Thyroid gland (tissue), 4 donors: Measurements from ENCODE around the gene PNLIPRP2. TPM values are rescaled to one million over a fixed set of nuclear protein-coding genes. Genes with fewer than 3 reads are reported as not detected.

Source experiments
- DNase-seq, 2 donors: peaks; one replicate each; pipeline ENCODE4 v3.0.0-alpha.2; 2019
- H3K27ac ChIP-seq, 3 donors: fragments of 200-600 bp; sonication (generic); 1 replicate in 2 of 3; 2 replicates in 1 of 3; pipeline ENCODE4 v1.5.1; 2016 to 2019; ENCODE audit warnings: mild to moderate bottlenecking in 1 of 3, moderate library complexity in 1 of 3
- H3K27me3 ChIP-seq: fragments of 200-600 bp; sonication (generic); one replicate; pipeline ENCODE4 v1.5.1; 2019
- H3K36me3 ChIP-seq, 2 donors: fragments of 200-600 bp; sonication (generic); one replicate each; pipeline ENCODE4 v1.5.1; 2016 to 2019
- H3K4me1 ChIP-seq, 2 donors: fragments of 200-600 bp; sonication (generic); one replicate each; pipeline ENCODE4 v1.5.1; 2017 to 2019
- H3K4me3 ChIP-seq, 3 donors: fragments of 200-600 bp; sonication (generic); replicated peaks in 1 of 3; 1 replicate in 2 of 3; 2 replicates in 1 of 3; pipeline ENCODE4 v1.5.1; 2016; ENCODE audit warnings: mild to moderate bottlenecking in 1 of 3
- H3K9me3 ChIP-seq: fragments of 200-600 bp; sonication (generic); one replicate; pipeline ENCODE4 v1.5.1; 2017
- CTCF ChIP-seq, 6 experiments: fragments of 200-600 bp in 3 of 6; fragments of 450-650 bp in 3 of 6; sonication (generic) in 3 of 6; IDR thresholded peaks; one replicate each; pipeline ENCODE4 v1.5.1; 2016 to 2019; ENCODE audit warnings: antibody characterized with exemption in 6 of 6, mild to moderate bottlenecking in 2 of 6, inconsistent platforms in 1 of 6, moderate library complexity in 1 of 6
- POLR2A ChIP-seq, 2 donors: fragments of 450-650 bp; IDR thresholded peaks; one replicate each; pipeline ENCODE4 v1.6.1; 2017; ENCODE audit warnings: antibody characterized with exemption in 2 of 2, mild to moderate bottlenecking in 2 of 2, moderate library complexity in 1 of 2
- WGBS, 2 donors: methylation state at CpG; one replicate each; pipeline ENCODE4 v1.1.5; 2017; 5-methylcytosine and 5-hydroxymethylcytosine counted together
- intact Hi-C: fragments of 100-400 bp; cut with DNase I; formaldehyde crosslinking; loops from one replicate; pipeline ENCODE4 v1.15.1; 2023
- total RNA-seq, 4 donors: library from RNA; depleted of rRNA; stranded (reverse); fragments of >200 nt; gene quantifications; one replicate each; pipeline ENCODE4 v1.2.3, GENCODE V29; 2016

PNLIPRP2 gene
- total RNA-seq, 4 donors from 2014 or later = not detected

- Histone ChIP-seq H3K27me3 (no peaks in the 10 kb centered on the region), H3K36me3 (no peaks in the 10 kb centered on the region), H3K27ac (no peak overlapping the region), H3K4me3 (no peak overlapping the region), H3K4me1 (no peaks in the 10 kb centered on the region), H3K9me3 (no peaks in the 10 kb centered on the region)
- no peak for DNase-seq
- WGBS, 2 donors = 83% methylated on average over 2 of the region's 2 CpGs
- TF ChIP-seq POLR2A (IDR thresholded peaks at IDR 0.05) = no peak
- intact Hi-C loops = no loop called here
Observed at GRCh38 chr10:116613471-116613870, 7.3 kb upstream of the PNLIPRP2 start.

DNA sequence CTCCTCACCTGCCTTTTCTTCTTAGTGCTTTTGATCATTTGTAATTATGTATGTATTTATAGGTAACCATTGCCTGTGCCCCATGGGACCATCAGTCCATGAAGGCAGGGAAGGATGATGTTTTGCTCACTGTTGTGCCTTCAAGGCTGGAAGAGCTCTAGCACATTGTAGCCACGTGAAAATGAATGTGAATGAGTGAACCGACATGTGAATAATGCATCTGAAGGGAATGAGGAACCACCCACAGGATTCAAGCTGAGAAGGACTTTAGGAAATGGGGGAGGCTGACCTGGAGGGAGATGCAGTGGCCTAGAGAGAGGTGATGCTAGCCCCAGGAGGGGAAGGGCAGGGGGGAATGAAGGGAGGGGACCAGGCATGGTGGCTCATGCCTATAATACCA is 6.0 kb upstream of the PNLIPRP2 start:
- DNase-seq = no peak
- 38 to 41% methylated on average over 2 of the region's 2 CpGs for WGBS, 2 donors
- intact Hi-C loops = no loop called here
- H3K4me1 ChIP-seq = no peaks in the 10 kb centered on the region
- no peaks in the 10 kb centered on the region for H3K27me3 ChIP-seq
- no peak overlapping the region for H3K4me3 ChIP-seq
- TF ChIP-seq POLR2A (IDR thresholded peaks at IDR 0.05) = no peak
- no peak for TF ChIP-seq CTCF (IDR thresholded peaks at IDR 0.05)
- H3K36me3 ChIP-seq = no peaks in the 10 kb centered on the region
- no peak overlapping the region for H3K27ac ChIP-seq
- H3K9me3 ChIP-seq = no peaks in the 10 kb centered on the region

DNA sequence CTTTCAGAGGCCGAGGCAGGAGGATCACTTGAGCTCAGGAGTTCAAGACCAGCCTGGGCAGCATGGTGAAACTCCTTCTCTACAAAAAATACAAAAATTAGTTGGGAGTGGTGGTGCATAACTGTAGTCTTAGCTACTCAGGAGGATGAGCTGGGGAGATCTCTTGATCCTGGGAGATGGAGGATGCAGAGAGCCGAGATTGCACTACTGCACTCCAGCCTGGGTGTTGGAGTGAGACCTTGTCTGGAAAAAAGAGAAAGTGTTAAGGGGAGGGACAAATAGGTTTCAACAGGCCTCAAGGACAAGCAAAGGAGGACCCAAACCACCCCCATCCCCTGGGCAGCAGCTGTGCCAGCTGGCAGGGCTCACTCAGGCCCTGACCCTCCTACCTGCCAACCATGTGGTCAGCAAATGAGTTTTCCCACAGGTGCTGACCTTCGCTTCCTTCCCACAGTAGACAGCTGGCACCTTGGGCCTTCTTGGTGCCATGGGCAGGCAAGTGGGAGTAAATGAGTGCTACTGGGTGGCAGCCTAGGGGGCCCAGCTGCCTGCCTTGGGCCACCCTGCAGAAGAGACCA is 5.5 kb upstream of the PNLIPRP2 start:
- DNase-seq = no peak
- Histone ChIP-seq H3K36me3 (no peaks in the 10 kb centered on the region), H3K4me3 (no peak overlapping the region), H3K27me3 (no peaks in the 10 kb centered on the region), H3K9me3 (no peaks in the 10 kb centered on the region), H3K4me1 (no peaks in the 10 kb centered on the region), H3K27ac (no peak overlapping the region)
- WGBS, 2 donors = 89 to 90% methylated on average over 2 to 3 of the region's 3 CpGs
- no peak for TF ChIP-seq POLR2A (IDR thresholded peaks at IDR 0.05)
- no peak for TF ChIP-seq CTCF (IDR thresholded peaks at IDR 0.05)
- intact Hi-C loops = no loop called here

GRCh38 chr10:116621476-116621875 is 723 bp downstream of the PNLIPRP2 start:
- 81 to 82% methylated on average over 8 of the region's 8 CpGs for WGBS, 2 donors
- intact Hi-C loops = no loop called here

GRCh38 chr10:116621934-116622655 is 1.3 kb downstream of the PNLIPRP2 start:
- Histone ChIP-seq H3K4me1 (no peaks in the 10 kb centered on the region), H3K36me3 (no peaks in the 10 kb centered on the region), H3K9me3 (no peaks in the 10 kb centered on the region), H3K27ac (no peak overlapping the region), H3K4me3 (no peak overlapping the region), H3K27me3 (no peaks in the 10 kb centered on the region)
- intact Hi-C loops = no loop called here
- no peak for TF ChIP-seq CTCF (IDR thresholded peaks at IDR 0.05)
- no peak for TF ChIP-seq POLR2A (IDR thresholded peaks at IDR 0.05)
- 81 to 86% methylated on average over 11 of the region's 11 CpGs for WGBS, 2 donors
- no peak for DNase-seq

More at GRCh38 chr10:116621476-116621875, 723 bp downstream of the PNLIPRP2 start:
- Histone ChIP-seq H3K27ac (no peak overlapping the region), H3K4me3 (no peak overlapping the region), H3K9me3 (no peaks in the 10 kb centered on the region), H3K27me3 (no peaks in the 10 kb centered on the region), H3K36me3 (no peaks in the 10 kb centered on the region), H3K4me1 (no peaks in the 10 kb centered on the region)
- DNase-seq = no peak
- TF ChIP-seq CTCF (IDR thresholded peaks at IDR 0.05) (no peak), POLR2A (IDR thresholded peaks at IDR 0.05) (no peak)
